K562 (cell line): ENCODE results near the gene NXT1. TPM values are rescaled to one million over a fixed set of nuclear protein-coding genes. Genes with fewer than 3 reads are reported as not detected.

Source experiments
- CEBPB ChIP-seq: fragments of 450-650 bp; IDR thresholded peaks from 2 replicates; pipeline ENCODE4 v1.6.1; 2016; ENCODE audit warnings: missing genetic modification characterization, missing compliant biosample characterization
- DMBX1 ChIP-seq: fragments of 250-450 bp; sonication (Bioruptor Pico); IDR thresholded peaks from 2 replicates; pipeline ENCODE4 v1.8.0; 2022; ENCODE audit warnings: inconsistent platforms, mild to moderate bottlenecking, moderate library complexity, borderline replicate concordance
- FOSL1 ChIP-seq: fragments of 200-800 bp; sonication (Bioruptor generic); conservative IDR thresholded peaks from 2 replicates; pipeline ENCODE4 v1.6.1; 2016; ENCODE audit warnings: missing genetic modification characterization, missing compliant biosample characterization
- FOXP1 ChIP-seq: sonication (generic); formaldehyde crosslinking; IDR thresholded peaks from 2 replicates; pipeline ENCODE4 v1.8.0; 2022; ENCODE audit warnings: mild to moderate bottlenecking, missing genetic modification reagents
- HNRNPK ChIP-seq: fragments of 200-400 bp; formaldehyde crosslinking; IDR thresholded peaks from one replicate; pipeline ENCODE4 v1.6.1; 2018; ENCODE audit warnings: mild to moderate bottlenecking, low read depth, low read length; ENCODE audit not compliant: poor library complexity, severe bottlenecking
- PHF20 ChIP-seq: fragments of 450-650 bp; IDR thresholded peaks from 2 replicates; pipeline ENCODE4 v1.6.1; 2018; ENCODE audit not compliant: partially characterized antibody
- RFX7 ChIP-seq: fragments of 250-450 bp; sonication (Bioruptor Pico); IDR thresholded peaks from 2 replicates; pipeline ENCODE4 v1.5.1; 2021; ENCODE audit warnings: mild to moderate bottlenecking
- SLC30A9 ChIP-seq: fragments of 250-450 bp; sonication (Bioruptor Pico); IDR thresholded peaks from 2 replicates; pipeline ENCODE4 v1.8.0; 2022; ENCODE audit warnings: mild to moderate bottlenecking, moderate library complexity
- U2AF2 ChIP-seq: fragments of 200-400 bp; formaldehyde crosslinking; optimal IDR thresholded peaks from 2 replicates; pipeline ENCODE3; 2017; ENCODE audit warnings: low read depth, mild to moderate bottlenecking, low read length
- ZNF146 ChIP-seq: IDR thresholded peaks from one replicate; pipeline ENCODE4 v1.6.1; 2018; ENCODE audit warnings: missing compliant biosample characterization; ENCODE audit not compliant: unreplicated experiment
- ZNF274 ChIP-seq: IDR thresholded peaks from 2 replicates; pipeline ENCODE4 v1.6.1; 2011; ENCODE audit warnings: low read depth, mild to moderate bottlenecking, low read length, moderate library complexity, borderline replicate concordance
- ZNF316 ChIP-seq: fragments of 450-650 bp; IDR thresholded peaks from 2 replicates; pipeline ENCODE4 v1.6.1; 2016
- polyA plus RNA-seq, 8 experiments: library from polyadenylated mRNA; depleted of rRNA in 4 of 8; stranded (reverse) in 5 of 8; unstranded in 3 of 8; fragments of >200 nt; fragmentation: Nextera tagmentation in 2 of 8; fragmentation: Illumina TruSeq in 1 of 8; extraction: Ambion mirVana in 2 of 8; extraction: Trizol in 1 of 8; gene quantifications; 2 replicates each; pipeline versions ENCODE4 v1.2.1 to v1.2.3, GENCODE V29; 2011 to 2014; ENCODE audit warnings: inconsistent platforms in 1 of 8, missing spikeins in 1 of 8
- total RNA-seq, 7 experiments: library from RNA; depleted of rRNA in 6 of 7; stranded (reverse); fragments of >200 nt in 6 of 7; fragmentation: Illumina TruSeq in 2 of 7; extraction: Trizol in 2 of 7; gene quantifications; 2 replicates each; pipeline versions ENCODE4 v1.2.1 to v1.2.3, GENCODE V29; 2011 to 2021; ENCODE audit warnings: low replicate concordance in 1 of 7
- TF ChIP-seq, protein P1 (sequence below): fragments of 250-450 bp; sonication (Bioruptor Pico); IDR thresholded peaks from 2 replicates; pipeline ENCODE4 v1.8.0; 2022; ENCODE audit warnings: inconsistent platforms
- TF ChIP-seq, protein P2 (sequence below): conservative IDR thresholded peaks from 2 replicates; pipeline ENCODE4 v1.6.1; 2011; ENCODE audit warnings: low read depth, mild to moderate bottlenecking, low read length; ENCODE audit not compliant: control insufficient read depth
- TF ChIP-seq, protein P3 (sequence below): fragments of 450-650 bp; formaldehyde crosslinking; IDR thresholded peaks from 2 replicates; pipeline ENCODE4 v1.4.0; 2020; ENCODE audit warnings: mild to moderate bottlenecking, mixed read lengths
- TF ChIP-seq, protein P4 (sequence below): fragments of 250-450 bp; sonication (Bioruptor Pico); IDR thresholded peaks from 2 replicates; pipeline ENCODE4 v1.5.0; 2022; ENCODE audit warnings: mild to moderate bottlenecking

Gene NXT1
- total and polyA plus RNA-seq, 9 of the 15 experiments (the other 6 are each of a cell fraction or from before 2014, with no cell fraction given), result 7.7 to 50.9 (median 35.6) TPM

DNA sequence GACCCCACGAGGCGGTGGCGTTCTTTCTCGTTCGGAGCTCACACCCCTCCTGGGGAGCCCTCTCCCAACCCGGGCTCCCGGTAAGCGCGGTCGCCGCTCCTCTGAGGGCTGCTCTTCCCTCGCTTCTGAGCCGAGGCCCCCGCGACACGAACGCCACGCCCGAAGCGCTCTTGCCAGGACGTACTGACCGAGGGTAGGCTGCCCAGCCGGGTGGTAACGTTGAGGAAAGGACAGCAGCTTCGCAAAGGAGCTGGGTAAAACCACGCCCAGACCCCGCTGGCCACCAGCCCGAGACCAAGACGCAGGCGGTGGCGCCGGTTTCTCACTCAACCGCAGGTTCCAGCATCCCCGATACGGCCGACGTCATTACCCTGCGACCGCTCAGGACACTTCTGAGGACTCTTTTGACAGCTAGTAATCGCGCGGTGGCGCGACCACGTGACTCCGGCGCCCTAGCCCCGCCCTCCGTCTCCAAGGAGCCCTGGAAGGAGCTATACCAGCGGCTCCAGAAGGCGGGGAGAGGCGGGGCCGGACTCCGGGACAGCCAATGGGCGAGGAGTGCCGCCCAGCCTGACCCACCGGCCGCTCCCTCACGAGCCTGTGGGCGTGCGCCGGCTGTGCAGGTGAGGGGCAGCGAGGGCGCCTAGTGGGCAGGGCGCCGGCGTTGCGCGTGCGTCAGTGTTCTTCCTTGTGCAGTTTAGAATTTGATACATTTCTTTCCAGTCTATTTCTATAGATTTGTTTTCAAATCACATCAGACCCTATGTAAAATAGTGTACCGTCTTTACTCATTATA, 7.4 kb downstream of the NXT1 start (continued):
- TF ChIP-seq, protein P1, sequence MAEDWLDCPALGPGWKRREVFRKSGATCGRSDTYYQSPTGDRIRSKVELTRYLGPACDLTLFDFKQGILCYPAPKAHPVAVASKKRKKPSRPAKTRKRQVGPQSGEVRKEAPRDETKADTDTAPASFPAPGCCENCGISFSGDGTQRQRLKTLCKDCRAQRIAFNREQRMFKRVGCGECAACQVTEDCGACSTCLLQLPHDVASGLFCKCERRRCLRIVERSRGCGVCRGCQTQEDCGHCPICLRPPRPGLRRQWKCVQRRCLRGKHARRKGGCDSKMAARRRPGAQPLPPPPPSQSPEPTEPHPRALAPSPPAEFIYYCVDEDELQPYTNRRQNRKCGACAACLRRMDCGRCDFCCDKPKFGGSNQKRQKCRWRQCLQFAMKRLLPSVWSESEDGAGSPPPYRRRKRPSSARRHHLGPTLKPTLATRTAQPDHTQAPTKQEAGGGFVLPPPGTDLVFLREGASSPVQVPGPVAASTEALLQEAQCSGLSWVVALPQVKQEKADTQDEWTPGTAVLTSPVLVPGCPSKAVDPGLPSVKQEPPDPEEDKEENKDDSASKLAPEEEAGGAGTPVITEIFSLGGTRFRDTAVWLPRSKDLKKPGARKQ (CRISPR knock-in tag), result no peak
- TF ChIP-seq FOSL1 (0 out of 2 replicates have a peak, but pooled peaks have one; percentile 33), CEBPB (tag) (no peak), FOXP1 (CRISPR knock-in tag) (no peak), SLC30A9 (CRISPR knock-in tag) (no peak), ZNF274 (no peak), HNRNPK (no peak), RFX7 (CRISPR knock-in tag) (no peak), ZNF146 (no peak), DMBX1 (CRISPR knock-in tag) (no peak), PHF20 (no peak), ZNF316 (no peak), U2AF2 (no peak)
- TF ChIP-seq, protein P2, sequence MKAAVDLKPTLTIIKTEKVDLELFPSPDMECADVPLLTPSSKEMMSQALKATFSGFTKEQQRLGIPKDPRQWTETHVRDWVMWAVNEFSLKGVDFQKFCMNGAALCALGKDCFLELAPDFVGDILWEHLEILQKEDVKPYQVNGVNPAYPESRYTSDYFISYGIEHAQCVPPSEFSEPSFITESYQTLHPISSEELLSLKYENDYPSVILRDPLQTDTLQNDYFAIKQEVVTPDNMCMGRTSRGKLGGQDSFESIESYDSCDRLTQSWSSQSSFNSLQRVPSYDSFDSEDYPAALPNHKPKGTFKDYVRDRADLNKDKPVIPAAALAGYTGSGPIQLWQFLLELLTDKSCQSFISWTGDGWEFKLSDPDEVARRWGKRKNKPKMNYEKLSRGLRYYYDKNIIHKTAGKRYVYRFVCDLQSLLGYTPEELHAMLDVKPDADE, result peak; percentile 78; the same call in 1 of the 2 replicates
- TF ChIP-seq, protein P3, sequence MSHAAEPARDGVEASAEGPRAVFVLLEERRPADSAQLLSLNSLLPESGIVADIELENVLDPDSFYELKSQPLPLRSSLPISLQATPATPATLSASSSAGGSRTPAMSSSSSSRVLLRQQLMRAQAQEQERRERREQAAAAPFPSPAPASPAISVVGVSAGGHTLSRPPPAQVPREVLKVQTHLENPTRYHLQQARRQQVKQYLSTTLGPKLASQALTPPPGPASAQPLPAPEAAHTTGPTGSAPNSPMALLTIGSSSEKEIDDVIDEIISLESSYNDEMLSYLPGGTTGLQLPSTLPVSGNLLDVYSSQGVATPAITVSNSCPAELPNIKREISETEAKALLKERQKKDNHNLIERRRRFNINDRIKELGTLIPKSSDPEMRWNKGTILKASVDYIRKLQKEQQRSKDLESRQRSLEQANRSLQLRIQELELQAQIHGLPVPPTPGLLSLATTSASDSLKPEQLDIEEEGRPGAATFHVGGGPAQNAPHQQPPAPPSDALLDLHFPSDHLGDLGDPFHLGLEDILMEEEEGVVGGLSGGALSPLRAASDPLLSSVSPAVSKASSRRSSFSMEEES (CRISPR knock-in tag), result peak; percentile 99
- TF ChIP-seq, protein P4, sequence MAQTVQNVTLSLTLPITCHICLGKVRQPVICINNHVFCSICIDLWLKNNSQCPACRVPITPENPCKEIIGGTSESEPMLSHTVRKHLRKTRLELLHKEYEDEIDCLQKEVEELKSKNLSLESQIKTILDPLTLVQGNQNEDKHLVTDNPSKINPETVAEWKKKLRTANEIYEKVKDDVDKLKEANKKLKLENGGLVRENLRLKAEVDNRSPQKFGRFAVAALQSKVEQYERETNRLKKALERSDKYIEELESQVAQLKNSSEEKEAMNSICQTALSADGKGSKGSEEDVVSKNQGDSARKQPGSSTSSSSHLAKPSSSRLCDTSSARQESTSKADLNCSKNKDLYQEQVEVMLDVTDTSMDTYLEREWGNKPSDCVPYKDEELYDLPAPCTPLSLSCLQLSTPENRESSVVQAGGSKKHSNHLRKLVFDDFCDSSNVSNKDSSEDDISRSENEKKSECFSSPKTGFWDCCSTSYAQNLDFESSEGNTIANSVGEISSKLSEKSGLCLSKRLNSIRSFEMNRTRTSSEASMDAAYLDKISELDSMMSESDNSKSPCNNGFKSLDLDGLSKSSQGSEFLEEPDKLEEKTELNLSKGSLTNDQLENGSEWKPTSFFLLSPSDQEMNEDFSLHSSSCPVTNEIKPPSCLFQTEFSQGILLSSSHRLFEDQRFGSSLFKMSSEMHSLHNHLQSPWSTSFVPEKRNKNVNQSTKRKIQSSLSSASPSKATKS (CRISPR knock-in tag), result no peak
